ENCODE results near the gene SCML1. TPM values are rescaled to one million over a fixed set of nuclear protein-coding genes. Genes with fewer than 3 reads are reported as not detected.

SCML1 gene
- total RNA-seq, 1 experiment from 2014 or later = 1.6 TPM

DNA sequence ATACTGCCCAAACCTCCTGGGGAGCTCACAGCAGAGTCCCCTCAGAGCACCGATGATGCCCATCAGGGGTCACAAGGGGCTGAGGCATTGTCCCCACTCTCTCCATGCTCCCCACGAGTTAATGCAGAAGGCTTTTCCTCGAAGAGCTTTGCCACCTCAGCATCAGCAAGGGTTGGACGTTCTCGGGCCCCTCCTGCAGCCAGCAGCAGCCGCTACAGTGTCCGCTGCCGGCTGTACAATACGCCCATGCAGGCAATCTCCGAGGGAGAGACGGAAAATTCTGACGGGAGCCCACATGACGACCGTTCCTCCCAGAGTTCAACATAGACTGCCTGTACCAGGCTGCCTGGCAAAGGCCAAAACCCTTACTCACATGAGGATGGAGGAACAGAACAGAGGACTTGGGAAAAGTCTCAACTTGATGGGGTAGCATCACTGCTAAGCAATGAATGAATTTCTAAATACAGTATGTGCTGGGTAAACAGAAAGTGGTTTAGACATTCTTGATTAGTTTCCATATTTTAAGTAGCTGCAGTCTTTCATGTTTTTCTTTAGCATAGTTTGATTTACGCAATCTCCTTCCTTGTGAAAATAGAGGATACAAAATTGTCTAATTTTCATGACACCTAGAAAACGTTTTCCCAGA, 5.0 kb upstream of the SCML1 start:
- H3K79me2 ChIP-seq (ENCODE audit: insufficient read depth, low read length) = no peaks in the 10 kb centered on the region
- no peak overlapping the region for H3K27ac Mint-ChIP-seq
- no CpG with 5 or more reads among the region's 16 CpGs for WGBS (ENCODE audit: extremely low coverage, insufficient read length, low lambda C conversion rate)
- no peak overlapping the region for H4K91ac ChIP-seq (ENCODE audit: insufficient read length, low read depth, low read length)
- H2AK5ac ChIP-seq (ENCODE audit: insufficient read length, low read length) = no peak overlapping the region
- no peak overlapping the region for H2AFZ ChIP-seq (ENCODE audit: low read length)
- no peak overlapping the region for H3K56ac ChIP-seq (ENCODE audit: insufficient read length, low read depth, low read length)
- H3K9me3 Mint-ChIP-seq = no peaks in the 10 kb centered on the region
- no peak overlapping the region for H2BK5ac ChIP-seq (ENCODE audit: insufficient read length, low read length)
- no peaks in the 10 kb centered on the region for H3K27me3 ChIP-seq (ENCODE audit: insufficient read depth, low read length)
- no peak overlapping the region for H4K8ac ChIP-seq (replicated peaks; ENCODE audit: insufficient read length, low read depth, low read length)
- H3K23ac ChIP-seq (ENCODE audit: insufficient read length, low read depth, low read length) = no peak overlapping the region
- H3K18ac ChIP-seq (ENCODE audit: insufficient read length, low read depth, low read length) = no peak overlapping the region
- no peak overlapping the region for H4K5ac ChIP-seq (ENCODE audit: insufficient read length, low read depth, low read length)
- H2BK12ac ChIP-seq (ENCODE audit: insufficient read length, low read depth, low read length) = no peak overlapping the region
- TF ChIP-seq, protein P1, sequence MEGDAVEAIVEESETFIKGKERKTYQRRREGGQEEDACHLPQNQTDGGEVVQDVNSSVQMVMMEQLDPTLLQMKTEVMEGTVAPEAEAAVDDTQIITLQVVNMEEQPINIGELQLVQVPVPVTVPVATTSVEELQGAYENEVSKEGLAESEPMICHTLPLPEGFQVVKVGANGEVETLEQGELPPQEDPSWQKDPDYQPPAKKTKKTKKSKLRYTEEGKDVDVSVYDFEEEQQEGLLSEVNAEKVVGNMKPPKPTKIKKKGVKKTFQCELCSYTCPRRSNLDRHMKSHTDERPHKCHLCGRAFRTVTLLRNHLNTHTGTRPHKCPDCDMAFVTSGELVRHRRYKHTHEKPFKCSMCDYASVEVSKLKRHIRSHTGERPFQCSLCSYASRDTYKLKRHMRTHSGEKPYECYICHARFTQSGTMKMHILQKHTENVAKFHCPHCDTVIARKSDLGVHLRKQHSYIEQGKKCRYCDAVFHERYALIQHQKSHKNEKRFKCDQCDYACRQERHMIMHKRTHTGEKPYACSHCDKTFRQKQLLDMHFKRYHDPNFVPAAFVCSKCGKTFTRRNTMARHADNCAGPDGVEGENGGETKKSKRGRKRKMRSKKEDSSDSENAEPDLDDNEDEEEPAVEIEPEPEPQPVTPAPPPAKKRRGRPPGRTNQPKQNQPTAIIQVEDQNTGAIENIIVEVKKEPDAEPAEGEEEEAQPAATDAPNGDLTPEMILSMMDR (conservative IDR thresholded peaks at IDR 0.05) = no peak
- no peak overlapping the region for H2BK120ac ChIP-seq (ENCODE audit: low read depth, low read length, poor library complexity, severe bottlenecking)
- no peak overlapping the region for H3K4ac ChIP-seq (ENCODE audit: low read depth, low read length)
- H2BK15ac ChIP-seq (ENCODE audit: low read depth, low read length) = no peak overlapping the region
- H3K9ac ChIP-seq (ENCODE audit: extremely low read depth, insufficient read length, low read length) = no peak overlapping the region
- no peak overlapping the region for H3T11ph ChIP-seq (ENCODE audit: low read length)
- no peaks in the 10 kb centered on the region for H3K9me3 ChIP-seq (ENCODE audit: control insufficient read depth, low read depth, low read length)
- no peaks in the 10 kb centered on the region for H3K27me3 Mint-ChIP-seq (ENCODE audit: low read depth)
- H3K27ac ChIP-seq (ENCODE audit: insufficient read length, low read depth, low read length) = no peak overlapping the region
- no peak overlapping the region for H3K4me3 Mint-ChIP-seq
- DNase-seq = no peak
- H4K20me1 ChIP-seq (ENCODE audit: control insufficient read depth, insufficient read depth, insufficient read length) = no peaks in the 10 kb centered on the region
- no peak overlapping the region for H2BK20ac ChIP-seq (ENCODE audit: low read depth, low read length, poor library complexity, severe bottlenecking)
- H3K79me1 ChIP-seq (ENCODE audit: insufficient read depth, low read depth, low read length, poor library complexity, severe bottlenecking) = no peaks in the 10 kb centered on the region
- peaks cover 4 to 8% of the 10 kb centered on the region in 2 experiments; a peak in 3 of 4 replicates for H3K4me1 Mint-ChIP-seq
- H3K4me1 ChIP-seq (ENCODE audit: insufficient read depth, low read length) = no peaks in the 10 kb centered on the region
- H3K36me3 Mint-ChIP-seq (ENCODE audit: insufficient read depth in 1 of 3, low read depth in 3 of 3) = peaks cover 5 to 25% (median 20%) of the 10 kb centered on the region in 3 experiments; a peak in 5 of 7 replicates
- no peak overlapping the region for H3K4me2 ChIP-seq (ENCODE audit: insufficient read depth, insufficient read length, low read length)
- no peaks in the 10 kb centered on the region for H3K23me2 ChIP-seq (ENCODE audit: insufficient read length, low read depth, low read length, poor library complexity, severe bottlenecking)
- H3K14ac ChIP-seq (ENCODE audit: insufficient read depth, low read length) = no peak overlapping the region
